Keratinocyte (primary cell): ENCODE results near the gene LIN7A. TPM values are rescaled to one million over a fixed set of nuclear protein-coding genes. Genes with fewer than 3 reads are reported as not detected.

Experiments
- DNase-seq: peaks from one replicate; pipeline ENCODE4 v3.0.0-alpha.2; 2011; ENCODE audit warnings: low read depth, missing footprints, low spot score
- FAIRE-seq: peaks from 2 replicates; lab custom pipeline; 2011; peaks lifted over from hg19 to GRCh38; lab: Jason Lieb, UNC
- H2AFZ ChIP-seq: 2 replicates; pipeline ENCODE4 v1.6.0; 2012; ENCODE audit warnings: low read length, control low read depth, inconsistent platforms; ENCODE audit not compliant: control insufficient read depth
- H3K27ac ChIP-seq: 2 replicates; pipeline ENCODE4 v1.5.1; 2011; ENCODE audit warnings: low read length; ENCODE audit not compliant: control insufficient read depth, insufficient read depth
- H3K27me3 ChIP-seq: 3 replicates; pipeline ENCODE4 v1.6.0; 2011; ENCODE audit warnings: low read length; ENCODE audit not compliant: control insufficient read depth, insufficient read depth; ENCODE audit errors: extremely low read depth
- H3K36me3 ChIP-seq, 2 experiments: 2 replicates in 1 of 2; 3 replicates in 1 of 2; pipeline ENCODE4 v1.5.1; 2011; ENCODE audit warnings: low read length in 2 of 2, mild to moderate bottlenecking in 1 of 2; ENCODE audit not compliant: control insufficient read depth in 2 of 2, insufficient read depth in 2 of 2; ENCODE audit errors: extremely low read depth in 1 of 2
- H3K4me1 ChIP-seq: 3 replicates; pipeline ENCODE4 v1.5.1; 2011; ENCODE audit warnings: low read length; ENCODE audit not compliant: control insufficient read depth, insufficient read depth; ENCODE audit errors: extremely low read depth
- H3K4me2 ChIP-seq: 3 replicates; pipeline ENCODE4 v1.6.0; 2011; ENCODE audit warnings: low read depth, low read length; ENCODE audit not compliant: control insufficient read depth, insufficient read depth; ENCODE audit errors: extremely low read depth
- H3K4me3 ChIP-seq, 3 experiments: fragments of 200-600 bp in 1 of 3; sonication (generic) in 1 of 3; 2 replicates in 2 of 3; 3 replicates in 1 of 3; pipeline ENCODE4 v1.5.1; 2011 to 2016; ENCODE audit warnings: low read length in 3 of 3, mild to moderate bottlenecking in 3 of 3, control low read depth in 2 of 3, inconsistent platforms in 1 of 3, low read depth in 1 of 3, mixed read lengths in 1 of 3, mixed run types in 1 of 3, moderate library complexity in 1 of 3; ENCODE audit not compliant: control insufficient read depth in 2 of 3, insufficient read depth in 2 of 3; ENCODE audit errors: extremely low read depth in 1 of 3
- H3K79me2 ChIP-seq: 2 replicates; pipeline ENCODE4 v1.6.0; 2012; ENCODE audit warnings: low read length; ENCODE audit not compliant: control insufficient read depth, insufficient read depth
- H3K9ac ChIP-seq: 3 replicates; pipeline ENCODE4 v1.6.0; 2011; ENCODE audit warnings: low read length; ENCODE audit not compliant: control insufficient read depth, insufficient read depth; ENCODE audit errors: extremely low read depth
- H3K9me1 ChIP-seq: 3 replicates; pipeline ENCODE4 v1.6.0; 2011; ENCODE audit warnings: low read length; ENCODE audit not compliant: control insufficient read depth, insufficient read depth; ENCODE audit errors: extremely low read depth
- H3K9me3 ChIP-seq: 2 replicates; pipeline ENCODE4 v1.5.1; 2012; ENCODE audit warnings: low read depth, low read length; ENCODE audit not compliant: control insufficient read depth
- H4K20me1 ChIP-seq: 3 replicates; pipeline ENCODE4 v1.6.0; 2011; ENCODE audit warnings: low read length; ENCODE audit not compliant: control insufficient read depth, insufficient read depth; ENCODE audit errors: extremely low read depth
- CTCF ChIP-seq, 3 experiments: IDR thresholded peaks in 1 of 3; conservative IDR thresholded peaks in 1 of 3; optimal IDR thresholded peaks in 1 of 3; 2 replicates in 2 of 3; 3 replicates in 1 of 3; pipeline versions ENCODE3 to v1.5.1; 2011; ENCODE audit warnings: low read length in 3 of 3, mild to moderate bottlenecking in 3 of 3, moderate library complexity in 2 of 3, control low read depth in 1 of 3, inconsistent platforms in 1 of 3; ENCODE audit not compliant: insufficient read depth in 2 of 3; ENCODE audit errors: extremely low read depth in 1 of 3
- EZH2 ChIP-seq: IDR thresholded peaks from one replicate; pipeline ENCODE4 v1.6.1; 2012; ENCODE audit warnings: inconsistent platforms, mild to moderate bottlenecking, low read length, moderate library complexity
- dilution Hi-C: fragments of 300-500 bp; cut with MboI; formaldehyde crosslinking; loops from one replicate; pipeline ENCODE4 v1.7.0; 2020; ENCODE audit warnings: low sequenced_read_pairs; ENCODE audit not compliant: extremely low pct_ligation_motif_present
- polyA plus RNA-seq, 5 experiments: library from polyadenylated mRNA; depleted of rRNA in 3 of 5; stranded (reverse) in 3 of 5; stranded (forward) in 1 of 5; unstranded in 1 of 5; fragments of >200 nt; gene quantifications; 1 replicate in 1 of 5; 2 replicates in 3 of 5; 3 replicates in 1 of 5; pipeline versions ENCODE4 v1.2.1 to v1.2.3, GENCODE V29; 2011 to 2012; ENCODE audit warnings: missing spikeins in 2 of 5, low read depth in 1 of 5, low replicate concordance in 1 of 5

The LIN7A gene
- polyA plus RNA-seq, 1 donor (not counting 4 experiments of a cell fraction or from before 2014, with no cell fraction given) = not detected

- no peak for TF ChIP-seq EZH2
- TF ChIP-seq CTCF (optimal IDR thresholded peaks at IDR 0.05 in 1 of 3, IDR thresholded peaks at IDR 0.05 in 1 of 3, conservative IDR thresholded peaks at IDR 0.05 in 1 of 3; ENCODE audit: extremely low read depth in 1 of 3, insufficient read depth in 2 of 3, low read length in 3 of 3) = no peak
Measured at GRCh38 chr12:80811957-80812708, 125.6 kb downstream of the LIN7A start.

GRCh38 chr12:80810874-80811273 is 126.9 kb downstream of the LIN7A start:
- dilution Hi-C loops = no loop called here
- DNase-seq (no peak), FAIRE-seq (no peak)
- Histone ChIP-seq H3K9me3 (no peaks in the 10 kb centered on the region), H3K4me2 (no peak overlapping the region), H3K9me1 (no peaks in the 10 kb centered on the region), H3K4me3 (no peak overlapping the region), H4K20me1 (no peaks in the 10 kb centered on the region), H3K36me3 (no peaks in the 10 kb centered on the region), H2AFZ (no peak overlapping the region), H3K4me1 (no peaks in the 10 kb centered on the region), H3K27me3 (no peaks in the 10 kb centered on the region), H3K9ac (no peak overlapping the region), H3K27ac (no peak overlapping the region), H3K79me2 (no peaks in the 10 kb centered on the region)
- TF ChIP-seq EZH2 (no peak), CTCF (optimal IDR thresholded peaks at IDR 0.05 in 1 of 3, IDR thresholded peaks at IDR 0.05 in 1 of 3, conservative IDR thresholded peaks at IDR 0.05 in 1 of 3; ENCODE audit: extremely low read depth in 1 of 3, insufficient read depth in 2 of 3, low read length in 3 of 3) (no peak)

More at GRCh38 chr12:80811957-80812708, 125.6 kb downstream of the LIN7A start:
- Histone ChIP-seq H3K4me3 (no peak overlapping the region), H3K9me3 (no peaks in the 10 kb centered on the region), H3K27me3 (no peaks in the 10 kb centered on the region), H3K36me3 (no peaks in the 10 kb centered on the region), H3K4me2 (no peak overlapping the region), H4K20me1 (no peaks in the 10 kb centered on the region), H3K27ac (no peak overlapping the region), H3K4me1 (no peaks in the 10 kb centered on the region), H3K9me1 (no peaks in the 10 kb centered on the region), H3K79me2 (no peaks in the 10 kb centered on the region), H3K9ac (no peak overlapping the region), H2AFZ (no peak overlapping the region)
- dilution Hi-C loops = no loop called here
- FAIRE-seq (no peak), DNase-seq (no peak)
